WTC11 (cell line): Measurements from ENCODE around the gene PLXNB1. TPM values are rescaled to one million over a fixed set of nuclear protein-coding genes. Genes with fewer than 3 reads are reported as not detected.

ENCODE experiments used
- ATAC-seq: fragments of 200-7000 bp; cut with Tn5 transposase; 2 replicates; pipeline ENCODE4 v1.10.0; 2021; ENCODE audit warnings: mild to moderate bottlenecking, moderate library complexity
- CTCF ChIA-PET: fragments of 300-600 bp; sonication (Branson Sonifier 250); formaldehyde crosslinking; loops from one replicate; lab custom pipeline; 2021; ENCODE audit warnings: antibody characterized with exemption; lab: Charles Lee
- POLR2A ChIA-PET: fragments of 350-600 bp; sonication (Branson Sonifier 250); formaldehyde crosslinking; loops from one replicate; lab custom pipeline; 2021; ENCODE audit warnings: antibody characterized with exemption; lab: Charles Lee
- DNase-seq: peaks from one replicate; pipeline ENCODE4 v3.0.0; 2021; ENCODE audit warnings: low spot score
- H3K27ac Mint-ChIP-seq: 2 replicates; pipeline ENCODE4 v1.8.0; 2021; ENCODE audit warnings: mixed read lengths
- H3K27me3 Mint-ChIP-seq: 2 replicates; pipeline ENCODE4 v1.8.0; 2021; ENCODE audit warnings: low read depth, mild to moderate bottlenecking, moderate library complexity, mixed read lengths
- H3K36me3 Mint-ChIP-seq: 2 replicates; pipeline ENCODE4 v1.8.0; 2021; ENCODE audit warnings: mixed read lengths
- H3K4me1 Mint-ChIP-seq: 2 replicates; pipeline ENCODE4 v1.8.0; 2022; ENCODE audit warnings: mixed read lengths
- H3K4me3 Mint-ChIP-seq: 2 replicates; pipeline ENCODE4 v1.8.0; 2021; ENCODE audit warnings: mild to moderate bottlenecking, moderate library complexity, mixed read lengths
- H3K9me3 Mint-ChIP-seq: 2 replicates; pipeline ENCODE4 v1.8.0; 2021; ENCODE audit warnings: mixed read lengths
- ATF1 ChIP-seq: sonication (generic); formaldehyde crosslinking; IDR thresholded peaks from 2 replicates; pipeline ENCODE4 v1.8.1; 2023; ENCODE audit warnings: mild to moderate bottlenecking, moderate library complexity, missing genetic modification reagents
- E2F1 ChIP-seq: sonication (generic); formaldehyde crosslinking; IDR thresholded peaks from 2 replicates; pipeline ENCODE4 v1.8.0; 2022; ENCODE audit warnings: mild to moderate bottlenecking, missing genetic modification reagents
- EMX1 ChIP-seq: fragments of 250-450 bp; sonication (Bioruptor Pico); IDR thresholded peaks from 2 replicates; pipeline ENCODE4 v1.8.0; 2021; ENCODE audit warnings: mild to moderate bottlenecking
- FOXK1 ChIP-seq: sonication (generic); formaldehyde crosslinking; IDR thresholded peaks from 2 replicates; pipeline ENCODE4 v1.8.0; 2022; ENCODE audit warnings: mild to moderate bottlenecking, moderate library complexity, missing genetic modification reagents
- IRF1 ChIP-seq: sonication (generic); formaldehyde crosslinking; IDR thresholded peaks from 2 replicates; pipeline ENCODE4 v1.8.0; 2023; ENCODE audit warnings: missing genetic modification reagents
- IRF2 ChIP-seq: sonication (generic); formaldehyde crosslinking; IDR thresholded peaks from 2 replicates; pipeline ENCODE4 v1.8.0; 2022; ENCODE audit warnings: low read depth, missing genetic modification reagents, borderline replicate concordance
- MXD4 ChIP-seq: fragments of 250-450 bp; sonication (Bioruptor Pico); IDR thresholded peaks from 2 replicates; pipeline ENCODE4 v1.8.0; 2021; ENCODE audit warnings: mild to moderate bottlenecking, moderate library complexity, borderline replicate concordance
- PRDM15 ChIP-seq: sonication (generic); formaldehyde crosslinking; IDR thresholded peaks from 2 replicates; pipeline ENCODE4 v1.8.0; 2022; ENCODE audit warnings: missing genetic modification reagents
- RORB ChIP-seq: fragments of 250-450 bp; sonication (Bioruptor Pico); IDR thresholded peaks from 2 replicates; pipeline ENCODE4 v1.9.0; 2021; ENCODE audit warnings: mild to moderate bottlenecking
- SMAD3 ChIP-seq: sonication (generic); formaldehyde crosslinking; IDR thresholded peaks from 2 replicates; pipeline ENCODE4 v1.8.0; 2022; ENCODE audit warnings: missing genetic modification reagents, mild to moderate bottlenecking, borderline replicate concordance
- SOX15 ChIP-seq: fragments of 250-450 bp; sonication (Bioruptor Pico); IDR thresholded peaks from 2 replicates; pipeline ENCODE4 v1.9.0; 2021; ENCODE audit warnings: mild to moderate bottlenecking
- ZBTB21 ChIP-seq: sonication (generic); formaldehyde crosslinking; IDR thresholded peaks from 2 replicates; pipeline ENCODE4 v1.8.1; 2023; ENCODE audit warnings: mild to moderate bottlenecking, missing genetic modification reagents, borderline replicate concordance
- ZBTB43 ChIP-seq: sonication (generic); formaldehyde crosslinking; IDR thresholded peaks from 2 replicates; pipeline ENCODE4 v1.8.1; 2023; ENCODE audit warnings: mild to moderate bottlenecking, missing genetic modification reagents
- ZNF121 ChIP-seq: sonication (generic); formaldehyde crosslinking; IDR thresholded peaks from 2 replicates; pipeline ENCODE4 v1.8.0; 2023; ENCODE audit warnings: missing genetic modification reagents
- ZNF138 ChIP-seq: sonication (generic); formaldehyde crosslinking; conservative IDR thresholded peaks from 2 replicates; pipeline ENCODE4 v1.8.1; 2022; ENCODE audit warnings: mild to moderate bottlenecking, moderate library complexity, missing genetic modification reagents
- ZNF263 ChIP-seq: sonication (generic); formaldehyde crosslinking; IDR thresholded peaks from 2 replicates; pipeline ENCODE4 v1.8.1; 2022; ENCODE audit warnings: low read depth, mild to moderate bottlenecking, moderate library complexity, missing genetic modification reagents
- ZNF416 ChIP-seq: fragments of 250-450 bp; sonication (Bioruptor Pico); IDR thresholded peaks from 2 replicates; pipeline ENCODE4 v1.9.0; 2021; ENCODE audit warnings: mild to moderate bottlenecking, inconsistent platforms
- ZNF671 ChIP-seq: fragments of 250-450 bp; sonication (Bioruptor Pico); IDR thresholded peaks from 2 replicates; pipeline ENCODE4 v1.8.0; 2021; ENCODE audit warnings: mild to moderate bottlenecking
- ZSCAN18 ChIP-seq: fragments of 250-450 bp; sonication (Bioruptor Pico); IDR thresholded peaks from 2 replicates; pipeline ENCODE4 v2.1.2; 2022; ENCODE audit warnings: mild to moderate bottlenecking, moderate library complexity
- total RNA-seq: library from RNA; stranded (reverse); gene quantifications from 3 replicates; pipeline ENCODE4 v1.2.3, GENCODE V29; 2021
- TF ChIP-seq, protein P1 (sequence below): fragments of 250-450 bp; sonication (Bioruptor Pico); IDR thresholded peaks from 2 replicates; pipeline ENCODE4 v1.9.0; 2021; ENCODE audit warnings: mild to moderate bottlenecking, borderline replicate concordance
- TF ChIP-seq, protein P2 (sequence below): sonication (generic); formaldehyde crosslinking; IDR thresholded peaks from 2 replicates; pipeline ENCODE4 v1.8.0; 2022; ENCODE audit warnings: mild to moderate bottlenecking, missing genetic modification reagents
- TF ChIP-seq, protein P3 (sequence below): fragments of 250-450 bp; sonication (Bioruptor Pico); IDR thresholded peaks from 2 replicates; pipeline ENCODE4 v1.9.0; 2021; ENCODE audit warnings: mild to moderate bottlenecking

Gene PLXNB1
- total RNA-seq, 1 experiment from 2014 or later = 143 TPM

- Mint-ChIP-seq H3K27me3 (no peaks in the 10 kb centered on the region), H3K27ac (peak overlapping the region; percentile 87), H3K9me3 (no peaks in the 10 kb centered on the region), H3K4me1 (peaks cover 59% of the 10 kb centered on the region), H3K36me3 (peaks cover 29% of the 10 kb centered on the region), H3K4me3 (peak overlapping the region; percentile 87)
- ATAC-seq (peak; percentile 16), DNase-seq (peak; percentile 86)
- CTCF ChIA-PET = interaction anchor here (1.1 to 8.2 kb wide), 6 partner anchors 11 to 235 kb away, joined by 3 to 142 read pairs (median 8); partner anchors contain the start of genes CCDC51 and TMA7
- POLR2A ChIA-PET = interaction anchor here (0.9 to 3.7 kb wide), 5 partner anchors 10 to 127 kb away, joined by 3 to 15 read pairs (median 5); partner anchors contain the start of genes ATRIP, CCDC51, PFKFB4 and TMA7
- TF ChIP-seq ATF1 (CRISPR knock-in tag) (no peak), SMAD3 (CRISPR knock-in tag) (no peak), E2F1 (no peak), EMX1 (CRISPR knock-in tag) (no peak), ZNF416 (CRISPR knock-in tag) (no peak), RORB (CRISPR knock-in tag) (no peak), IRF1 (no peak), PRDM15 (CRISPR knock-in tag) (no peak), ZNF671 (no peak), IRF2 (CRISPR knock-in tag) (no peak), ZNF121 (no peak), SOX15 (CRISPR knock-in tag) (no peak), MXD4 (CRISPR knock-in tag) (no peak), ZNF138 (CRISPR knock-in tag) (no peak), ZSCAN18 (CRISPR knock-in tag) (no peak), ZBTB43 (CRISPR knock-in tag) (no peak), ZNF263 (no peak), FOXK1 (peak; percentile 43; the same call in 1 of the 2 replicates), ZBTB21 (no peak)
- TF ChIP-seq, protein P1, sequence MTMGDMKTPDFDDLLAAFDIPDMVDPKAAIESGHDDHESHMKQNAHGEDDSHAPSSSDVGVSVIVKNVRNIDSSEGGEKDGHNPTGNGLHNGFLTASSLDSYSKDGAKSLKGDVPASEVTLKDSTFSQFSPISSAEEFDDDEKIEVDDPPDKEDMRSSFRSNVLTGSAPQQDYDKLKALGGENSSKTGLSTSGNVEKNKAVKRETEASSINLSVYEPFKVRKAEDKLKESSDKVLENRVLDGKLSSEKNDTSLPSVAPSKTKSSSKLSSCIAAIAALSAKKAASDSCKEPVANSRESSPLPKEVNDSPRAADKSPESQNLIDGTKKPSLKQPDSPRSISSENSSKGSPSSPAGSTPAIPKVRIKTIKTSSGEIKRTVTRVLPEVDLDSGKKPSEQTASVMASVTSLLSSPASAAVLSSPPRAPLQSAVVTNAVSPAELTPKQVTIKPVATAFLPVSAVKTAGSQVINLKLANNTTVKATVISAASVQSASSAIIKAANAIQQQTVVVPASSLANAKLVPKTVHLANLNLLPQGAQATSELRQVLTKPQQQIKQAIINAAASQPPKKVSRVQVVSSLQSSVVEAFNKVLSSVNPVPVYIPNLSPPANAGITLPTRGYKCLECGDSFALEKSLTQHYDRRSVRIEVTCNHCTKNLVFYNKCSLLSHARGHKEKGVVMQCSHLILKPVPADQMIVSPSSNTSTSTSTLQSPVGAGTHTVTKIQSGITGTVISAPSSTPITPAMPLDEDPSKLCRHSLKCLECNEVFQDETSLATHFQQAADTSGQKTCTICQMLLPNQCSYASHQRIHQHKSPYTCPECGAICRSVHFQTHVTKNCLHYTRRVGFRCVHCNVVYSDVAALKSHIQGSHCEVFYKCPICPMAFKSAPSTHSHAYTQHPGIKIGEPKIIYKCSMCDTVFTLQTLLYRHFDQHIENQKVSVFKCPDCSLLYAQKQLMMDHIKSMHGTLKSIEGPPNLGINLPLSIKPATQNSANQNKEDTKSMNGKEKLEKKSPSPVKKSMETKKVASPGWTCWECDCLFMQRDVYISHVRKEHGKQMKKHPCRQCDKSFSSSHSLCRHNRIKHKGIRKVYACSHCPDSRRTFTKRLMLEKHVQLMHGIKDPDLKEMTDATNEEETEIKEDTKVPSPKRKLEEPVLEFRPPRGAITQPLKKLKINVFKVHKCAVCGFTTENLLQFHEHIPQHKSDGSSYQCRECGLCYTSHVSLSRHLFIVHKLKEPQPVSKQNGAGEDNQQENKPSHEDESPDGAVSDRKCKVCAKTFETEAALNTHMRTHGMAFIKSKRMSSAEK (CRISPR knock-in tag) = no peak
- TF ChIP-seq, protein P2, sequence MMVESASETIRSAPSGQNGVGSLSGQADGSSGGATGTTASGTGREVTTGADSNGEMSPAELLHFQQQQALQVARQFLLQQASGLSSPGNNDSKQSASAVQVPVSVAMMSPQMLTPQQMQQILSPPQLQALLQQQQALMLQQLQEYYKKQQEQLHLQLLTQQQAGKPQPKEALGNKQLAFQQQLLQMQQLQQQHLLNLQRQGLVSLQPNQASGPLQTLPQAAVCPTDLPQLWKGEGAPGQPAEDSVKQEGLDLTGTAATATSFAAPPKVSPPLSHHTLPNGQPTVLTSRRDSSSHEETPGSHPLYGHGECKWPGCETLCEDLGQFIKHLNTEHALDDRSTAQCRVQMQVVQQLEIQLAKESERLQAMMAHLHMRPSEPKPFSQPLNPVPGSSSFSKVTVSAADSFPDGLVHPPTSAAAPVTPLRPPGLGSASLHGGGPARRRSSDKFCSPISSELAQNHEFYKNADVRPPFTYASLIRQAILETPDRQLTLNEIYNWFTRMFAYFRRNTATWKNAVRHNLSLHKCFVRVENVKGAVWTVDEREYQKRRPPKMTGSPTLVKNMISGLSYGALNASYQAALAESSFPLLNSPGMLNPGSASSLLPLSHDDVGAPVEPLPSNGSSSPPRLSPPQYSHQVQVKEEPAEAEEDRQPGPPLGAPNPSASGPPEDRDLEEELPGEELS (CRISPR knock-in tag) = peak; percentile 1; the same call in 1 of the 2 replicates
- TF ChIP-seq, protein P3, sequence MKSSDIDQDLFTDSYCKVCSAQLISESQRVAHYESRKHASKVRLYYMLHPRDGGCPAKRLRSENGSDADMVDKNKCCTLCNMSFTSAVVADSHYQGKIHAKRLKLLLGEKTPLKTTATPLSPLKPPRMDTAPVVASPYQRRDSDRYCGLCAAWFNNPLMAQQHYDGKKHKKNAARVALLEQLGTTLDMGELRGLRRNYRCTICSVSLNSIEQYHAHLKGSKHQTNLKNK (CRISPR knock-in tag) = no peak
Measured at GRCh38 chr3:48429317-48429959, 448 bp downstream of the PLXNB1 start.
